Kidney (tissue), 14 donors: ENCODE results near the gene CACNA2D1. TPM values are rescaled to one million over a fixed set of nuclear protein-coding genes. Genes with fewer than 3 reads are reported as not detected.

Source experiments
- DNase-seq, 5 donors: peaks; one replicate each; pipeline ENCODE4 v3.0.0-alpha.2; 2013 to 2020
- FAIRE-seq: peaks from 2 replicates; lab custom pipeline; 2012; peaks lifted over from hg19 to GRCh38; lab: Jason Lieb, UNC
- H3K27ac ChIP-seq, 2 donors: one replicate each; pipeline ENCODE4 v1.7.0; 2013; ENCODE audit warnings: low read depth in 2 of 2, low read length in 2 of 2, inconsistent platforms in 1 of 2
- H3K27me3 ChIP-seq: one replicate; pipeline ENCODE4 v1.7.1; 2013; ENCODE audit warnings: low read length, inconsistent platforms; ENCODE audit not compliant: control insufficient read depth, insufficient read depth
- H3K36me3 ChIP-seq, 3 donors: one replicate each; pipeline versions ENCODE4 v1.7.0 to v1.7.1; 2013; ENCODE audit warnings: low read length in 3 of 3, control low read depth in 1 of 3, inconsistent platforms in 1 of 3; ENCODE audit not compliant: insufficient read depth in 3 of 3, control insufficient read depth in 2 of 3
- H3K4me1 ChIP-seq, 3 donors: one replicate each; pipeline versions ENCODE4 v1.7.0 to v1.7.1; 2013; ENCODE audit warnings: low read length in 3 of 3, inconsistent platforms in 1 of 3, low read depth in 1 of 3; ENCODE audit not compliant: control insufficient read depth in 2 of 3, insufficient read depth in 2 of 3
- H3K4me3 ChIP-seq, 3 donors: one replicate each; pipeline versions ENCODE4 v1.7.0 to v1.8.1; 2013; ENCODE audit warnings: low read length in 3 of 3, control low read depth in 1 of 3, inconsistent platforms in 1 of 3
- H3K9ac ChIP-seq, 3 donors: one replicate each; pipeline versions ENCODE4 v1.7.0 to v1.7.1; 2013; ENCODE audit warnings: low read length in 3 of 3, control low read depth in 1 of 3, inconsistent platforms in 1 of 3
- H3K9me3 ChIP-seq, 3 donors: one replicate each; pipeline versions ENCODE4 v1.7.0 to v1.7.1; 2013; ENCODE audit warnings: low read length in 3 of 3, control low read depth in 1 of 3, inconsistent platforms in 1 of 3; ENCODE audit not compliant: control insufficient read depth in 2 of 3, insufficient read depth in 1 of 3
- CTCF ChIP-seq: IDR thresholded peaks from 3 replicates; pipeline ENCODE4 v1.5.1; 2012; ENCODE audit warnings: mild to moderate bottlenecking, moderate library complexity, borderline replicate concordance; ENCODE audit not compliant: insufficient read depth; ENCODE audit errors: extremely low read depth
- intact Hi-C: fragments of 100-400 bp; cut with DNase I; formaldehyde crosslinking; loops from one replicate; pipeline ENCODE4 v1.11.1; 2022
- polyA plus RNA-seq: library from polyadenylated mRNA; stranded (reverse); fragments of 350-450 nt; fragmentation: Illumina TruSeq; extraction: RNeasy Lipid Tissue Mini Kit (QIAGEN cat#74804); gene quantifications from one replicate; pipeline ENCODE4 v1.2.3, GENCODE V29; 2014; ENCODE audit warnings: low read depth, low replicate concordance; ENCODE audit not compliant: insufficient read depth
- total RNA-seq: library from RNA; stranded (reverse); fragmentation: NEBNext Ultra II Directional; extraction: Animal tissue kit (Norgen Biotek cat#: 25700); gene quantifications from one replicate; pipeline ENCODE4 v1.2.1, GENCODE V29; 2021
- donor health status: control.
- donor health status: control.
- donor health status: control.
- donor health status: control.
- donor health status: control.
- donor health status: DM: yes; HTN: yes; CAD: no.
- donor health status: Normal renal cell carcinoma (clear cell type).

The CACNA2D1 gene
- total and polyA plus RNA-seq, 2 donors from 2014 or later, result 3.5 to 18.3 TPM

GRCh38 chr7:82050792-82051191 is 392.8 kb downstream of the CACNA2D1 start:
- Histone ChIP-seq H3K4me3 (no peak overlapping the region), H3K9me3 (no peaks in the 10 kb centered on the region), H3K36me3 (no peaks in the 10 kb centered on the region), H3K4me1 (no peaks in the 10 kb centered on the region), H3K27ac (no peak overlapping the region), H3K9ac (no peak overlapping the region), H3K27me3 (no peaks in the 10 kb centered on the region)
- TF ChIP-seq CTCF, result no peak
- DNase-seq (no peak), FAIRE-seq (no peak)
- intact Hi-C loops, result no loop called here

GRCh38 chr7:82049891-82050533 is 393.6 kb downstream of the CACNA2D1 start:
- DNase-seq (peak in 1 of 5 donors; percentile 8), FAIRE-seq (no peak)
- H3K4me1 ChIP-seq, result no peaks in the 10 kb centered on the region
- no peaks in the 10 kb centered on the region for H3K27me3 ChIP-seq
- no peak overlapping the region for H3K27ac ChIP-seq
- no peaks in the 10 kb centered on the region for H3K9me3 ChIP-seq
- no peak for TF ChIP-seq CTCF
- H3K36me3 ChIP-seq, result no peaks in the 10 kb centered on the region
- intact Hi-C loops, result loop anchor here (10.0 kb wide), 1 partner anchor 525 kb away; no protein-coding TSS in a partner anchor
- no peak overlapping the region for H3K4me3 ChIP-seq
- H3K9ac ChIP-seq, result no peak overlapping the region

- no peak for TF ChIP-seq CTCF
- no peak overlapping the region for H3K4me3 ChIP-seq
- DNase-seq (no peak), FAIRE-seq (no peak)
- H3K9ac ChIP-seq, result no peak overlapping the region
- no peak overlapping the region for H3K27ac ChIP-seq
- intact Hi-C loops, result loop anchor here (10.0 kb wide), 1 partner anchor 525 kb away; no protein-coding TSS in a partner anchor
- H3K4me1 ChIP-seq, result no peaks in the 10 kb centered on the region
- no peaks in the 10 kb centered on the region for H3K27me3 ChIP-seq
- no peaks in the 10 kb centered on the region for H3K36me3 ChIP-seq
- no peaks in the 10 kb centered on the region for H3K9me3 ChIP-seq
Measured at GRCh38 chr7:82049442-82049841, 394.1 kb downstream of the CACNA2D1 start.
